Myocyte (in vitro differentiated cells): ENCODE measurements around the gene MDP1. TPM values are rescaled to one million over a fixed set of nuclear protein-coding genes. Genes with fewer than 3 reads are reported as not detected.
"Not testable (repeated sequence)": the region's sequence is repeated elsewhere in the genome, so short reads cannot be mapped to it uniquely, and the experiment has no call there.

Experiments used
- DNase-seq: peaks from one replicate; pipeline ENCODE4 v3.0.0-alpha.2; 2012; ENCODE audit warnings: low read depth
- total RNA-seq: library from RNA; depleted of rRNA; stranded (reverse); fragments of >200 nt; gene quantifications from 2 replicates; pipeline ENCODE4 v1.2.3, GENCODE V29; 2014

Gene MDP1
- total RNA-seq, 1 donor from 2014 or later, result 16.7 TPM

DNA sequence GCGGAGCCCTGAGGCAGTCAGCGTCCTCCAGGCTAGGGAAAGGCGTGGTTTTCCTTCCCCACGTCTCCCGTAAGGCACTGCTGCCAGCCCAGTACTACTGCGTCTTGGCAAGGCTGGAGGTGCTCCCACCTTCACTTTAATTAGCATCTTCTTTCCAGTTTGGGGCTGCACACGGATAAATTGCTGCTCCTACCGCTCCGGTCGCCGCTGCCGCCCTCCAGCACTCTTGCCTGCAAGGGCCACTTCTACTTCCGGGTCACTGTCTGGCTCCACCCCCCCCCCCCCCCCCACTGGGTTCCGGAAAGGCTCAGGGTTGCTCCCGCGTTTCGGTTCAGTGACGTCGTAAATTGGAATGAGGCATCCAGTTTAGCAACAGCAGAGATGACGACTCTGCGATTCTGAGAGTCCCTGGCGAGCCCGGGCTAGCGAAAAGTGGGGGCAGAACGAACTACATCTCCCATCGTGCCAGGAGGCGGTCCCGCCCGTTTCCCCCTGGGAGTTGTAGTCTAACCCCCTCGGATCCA is 16.3 kb upstream of the MDP1 start, which contains the start of gene NEDD8:
NEDD8 (minus strand) TSS at position 247 of the 524 bp plus-strand sequence; CDS start at position 147, 100 bp downstream.
- DNase-seq, result peak; percentile 93

GRCh38 chr14:24231263-24232120 is 15.6 kb upstream of the MDP1 start:
- no peak for DNase-seq

DNA sequence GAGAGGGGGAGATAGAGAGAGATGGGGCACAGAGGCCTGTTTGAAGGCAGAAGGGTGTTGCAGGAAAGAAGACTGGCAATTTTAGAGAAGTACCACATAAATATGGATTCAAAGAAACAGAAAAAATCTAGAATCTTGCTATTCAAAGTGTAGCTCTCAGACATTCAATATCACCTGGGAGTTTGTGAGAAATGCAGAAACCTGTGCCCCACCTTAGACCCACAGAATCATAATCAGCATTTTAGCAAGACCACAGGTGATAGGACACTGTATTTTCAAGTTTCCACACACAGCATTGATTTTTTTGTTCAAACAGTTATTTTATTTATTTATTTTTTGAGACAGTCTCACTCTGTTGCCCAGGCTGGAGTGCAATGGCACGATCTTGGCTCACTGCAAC is 13.0 kb upstream of the MDP1 start:
- DNase-seq, result no peak

DNA sequence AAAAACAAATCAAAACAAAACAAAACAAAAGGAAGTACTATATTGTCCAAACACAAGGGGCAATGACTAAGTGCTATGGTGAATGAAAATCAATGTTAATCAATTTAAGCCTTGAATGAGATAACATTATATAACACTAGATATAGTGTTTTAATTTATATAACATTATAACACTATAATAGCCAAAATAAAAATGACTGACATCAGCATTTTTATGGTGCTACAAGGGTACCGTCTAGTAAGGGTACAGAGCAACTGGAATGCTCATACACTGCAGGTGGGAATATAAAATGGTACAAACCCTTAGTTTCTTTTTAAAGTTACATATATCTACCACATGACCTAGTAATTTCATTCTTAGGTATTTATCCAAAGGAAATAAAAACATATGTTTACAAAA is 10.6 kb upstream of the MDP1 start:
- DNase-seq, result no peak

GRCh38 chr14:24224618-24225071 is 8.8 kb upstream of the MDP1 start:
- DNase-seq, result peak; percentile 27

DNA sequence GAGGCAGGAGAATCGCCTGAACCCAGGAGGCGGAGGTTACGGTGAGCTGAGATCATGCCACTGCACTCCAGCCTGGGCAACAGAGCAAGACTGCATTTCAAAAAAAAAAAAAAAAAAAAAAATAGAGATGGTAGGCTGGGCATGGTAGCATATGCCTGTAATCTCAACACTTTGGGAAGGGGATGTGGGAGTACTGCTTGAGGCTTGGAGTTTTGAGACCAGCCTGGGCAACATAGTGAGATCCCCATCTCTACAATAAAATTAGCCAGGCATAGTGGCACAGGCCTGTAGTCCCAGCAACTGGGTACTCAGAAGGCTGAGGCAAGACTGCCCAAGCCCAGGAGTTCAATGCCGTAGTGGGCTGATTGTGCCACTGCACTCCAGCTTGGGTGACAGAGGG is 7.1 kb upstream of the MDP1 start:
- DNase-seq, result not testable (repeated sequence)

DNA sequence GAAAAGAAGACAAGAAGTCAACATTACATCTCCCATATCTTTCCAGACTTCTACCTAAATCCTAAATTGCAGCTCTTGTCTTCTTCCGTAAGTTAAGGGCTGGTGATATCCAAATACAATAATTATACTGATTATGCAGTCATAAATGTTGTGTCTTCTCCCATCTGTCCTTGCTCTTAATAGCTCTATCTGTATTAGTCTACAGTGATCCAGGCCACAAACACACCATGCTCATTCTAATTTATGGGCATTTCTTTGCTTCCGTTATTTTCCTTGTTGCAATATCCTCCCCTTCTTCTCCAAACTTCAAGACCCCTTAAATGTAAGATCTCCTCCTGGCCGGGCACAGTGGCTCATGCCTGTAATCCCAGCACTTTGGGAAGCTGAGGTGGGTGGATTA is 3.7 kb upstream of the MDP1 start:
- no peak for DNase-seq

GRCh38 chr14:24219080-24219479 is 3.2 kb upstream of the MDP1 start:
- no peak for DNase-seq

DNA sequence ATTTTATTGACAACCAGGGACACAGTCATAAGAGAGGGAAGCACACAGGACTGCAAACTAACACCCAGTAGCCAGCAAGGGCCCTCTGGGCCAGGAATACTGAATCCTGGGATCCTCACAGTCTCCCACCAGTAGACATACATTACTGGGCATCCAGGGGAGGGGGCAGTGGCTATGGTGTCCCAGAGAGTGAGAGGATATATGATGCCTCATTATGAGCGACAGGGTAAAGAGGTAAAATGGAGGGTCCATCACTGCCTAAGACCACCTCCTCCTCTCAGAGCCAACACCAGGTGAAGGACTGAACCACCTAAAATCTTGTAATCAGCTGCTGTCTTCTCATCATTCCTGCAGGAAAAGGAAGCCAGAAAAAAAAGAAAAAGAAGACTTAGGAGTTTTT is 1.0 kb upstream of the MDP1 start:
- not testable (repeated sequence) for DNase-seq

DNA sequence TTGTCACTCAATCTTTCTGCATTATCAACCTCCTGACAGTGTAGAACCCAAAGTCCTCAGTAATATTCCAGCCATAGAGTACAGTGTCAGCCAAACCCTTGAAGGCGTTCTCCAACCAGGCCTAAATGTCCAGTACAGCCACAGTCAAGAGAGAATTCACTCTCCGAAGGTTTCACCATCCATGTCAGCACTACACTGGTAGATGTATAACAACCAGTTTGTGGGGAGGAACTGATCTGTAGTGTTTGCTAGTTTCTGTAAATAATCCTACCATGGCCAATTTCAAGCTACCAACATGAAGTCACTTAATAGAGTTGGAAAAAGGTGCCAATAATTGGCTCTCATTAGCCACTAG is 456 bp upstream of the MDP1 start:
- DNase-seq, result no peak

DNA sequence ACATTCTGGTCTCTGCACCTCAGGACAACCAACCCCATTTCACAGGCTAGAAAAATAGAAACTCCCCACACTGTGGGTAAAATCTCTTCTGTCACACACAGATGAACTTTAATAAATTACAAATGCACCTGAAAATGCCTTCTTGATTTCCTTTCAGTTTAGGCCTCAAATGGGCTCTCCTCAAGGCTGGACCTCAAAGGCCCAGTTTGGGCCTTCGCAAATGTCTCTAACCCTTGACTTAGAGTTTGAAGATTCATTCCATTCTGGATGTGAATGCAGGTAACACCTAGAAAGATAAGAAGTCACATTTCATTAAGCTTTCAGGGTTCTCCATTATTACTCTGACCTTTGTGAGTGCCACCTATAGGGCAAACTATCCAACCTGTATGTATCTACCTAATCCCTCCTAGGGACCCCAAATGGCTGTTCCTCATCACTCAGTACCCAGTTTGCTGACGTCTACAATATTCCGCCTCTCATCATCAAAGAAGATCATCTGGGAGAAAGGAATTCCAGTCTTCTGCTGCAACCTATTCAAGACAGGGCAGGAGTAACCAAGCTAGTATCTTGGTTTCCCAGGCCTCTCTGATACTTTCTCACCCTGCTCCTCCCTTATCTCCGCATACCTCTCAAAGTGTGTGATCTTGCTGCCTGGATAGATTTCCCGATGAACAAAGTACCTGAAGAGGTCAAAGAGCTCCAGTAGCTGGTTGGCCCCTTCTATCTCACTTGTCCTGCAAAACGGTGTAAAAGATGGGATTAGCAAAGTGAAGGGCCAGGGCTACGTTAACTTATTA is 1.8 kb downstream of the MDP1 start:
- DNase-seq, result no peak

GRCh38 chr14:24212924-24213865 is 2.7 kb downstream of the MDP1 start, which contains the start of gene CHMP4A:
CHMP4A (minus strand) TSS chr14:24213488; CDS start chr14:24213439, 49 bp downstream.
- peak; percentile 99 for DNase-seq

DNA sequence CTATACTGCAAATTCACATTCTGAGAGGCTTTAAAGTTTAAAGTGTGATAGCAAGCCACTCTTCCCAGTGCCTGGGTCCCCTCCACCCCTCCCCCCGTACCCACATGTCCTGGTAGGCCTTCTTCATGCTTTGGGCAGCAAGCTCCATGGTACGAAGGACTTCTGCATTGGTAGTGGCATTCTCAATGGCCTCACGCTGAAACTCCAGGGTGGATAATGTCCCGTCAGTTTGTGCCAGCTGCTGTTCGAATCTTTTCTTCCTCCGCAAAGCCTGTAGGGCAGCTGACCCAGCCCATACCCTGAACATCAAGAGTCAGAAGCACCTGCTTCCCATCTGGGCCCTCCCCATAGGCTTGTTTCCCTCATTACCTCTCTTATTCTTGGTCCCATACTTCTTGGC is 4.6 kb downstream of the MDP1 start:
- DNase-seq, result no peak

DNA sequence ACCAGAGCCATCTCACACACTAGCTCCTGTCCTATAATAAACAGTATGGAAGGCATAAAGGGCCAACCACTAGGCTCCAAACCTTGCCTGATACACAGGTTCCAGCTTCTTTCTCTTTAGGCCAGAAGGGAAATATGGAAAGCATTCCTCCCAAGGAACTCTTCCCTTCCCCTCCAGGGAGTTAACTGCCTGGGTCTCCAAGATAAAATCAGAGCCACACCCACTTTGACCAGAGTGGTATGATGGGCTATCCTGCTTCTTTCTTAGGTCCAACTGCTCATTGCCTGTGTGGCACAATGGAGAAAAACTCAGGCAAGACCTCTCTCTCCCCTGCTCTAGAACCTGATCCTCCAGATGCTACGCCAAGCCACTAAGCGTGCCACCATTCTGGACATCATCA is 8.2 kb downstream of the MDP1 start:
- DNase-seq, result no peak

DNA sequence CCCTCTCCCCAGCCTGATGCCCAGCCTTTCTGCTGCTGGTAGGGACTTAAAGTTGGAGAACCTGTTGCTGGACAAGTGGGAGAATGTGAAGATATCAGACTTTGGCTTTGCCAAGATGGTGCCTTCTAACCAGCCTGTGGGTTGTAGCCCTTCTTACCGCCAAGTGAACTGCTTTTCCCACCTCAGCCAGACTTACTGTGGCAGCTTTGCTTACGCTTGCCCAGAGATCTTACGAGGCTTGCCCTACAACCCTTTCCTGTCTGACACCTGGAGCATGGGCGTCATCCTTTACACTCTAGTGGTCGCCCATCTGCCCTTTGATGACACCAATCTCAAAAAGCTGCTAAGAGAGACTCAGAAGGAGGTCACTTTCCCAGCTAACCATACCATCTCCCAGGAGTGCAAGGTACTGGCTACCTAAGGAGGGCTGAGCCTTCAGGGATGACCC is 8.7 kb downstream of the MDP1 start:
- no peak for DNase-seq

- DNase-seq, result no peak
These were observed 9.4 kb downstream of the MDP1 start for GRCh38 chr14:24206260-24207103.

DNA sequence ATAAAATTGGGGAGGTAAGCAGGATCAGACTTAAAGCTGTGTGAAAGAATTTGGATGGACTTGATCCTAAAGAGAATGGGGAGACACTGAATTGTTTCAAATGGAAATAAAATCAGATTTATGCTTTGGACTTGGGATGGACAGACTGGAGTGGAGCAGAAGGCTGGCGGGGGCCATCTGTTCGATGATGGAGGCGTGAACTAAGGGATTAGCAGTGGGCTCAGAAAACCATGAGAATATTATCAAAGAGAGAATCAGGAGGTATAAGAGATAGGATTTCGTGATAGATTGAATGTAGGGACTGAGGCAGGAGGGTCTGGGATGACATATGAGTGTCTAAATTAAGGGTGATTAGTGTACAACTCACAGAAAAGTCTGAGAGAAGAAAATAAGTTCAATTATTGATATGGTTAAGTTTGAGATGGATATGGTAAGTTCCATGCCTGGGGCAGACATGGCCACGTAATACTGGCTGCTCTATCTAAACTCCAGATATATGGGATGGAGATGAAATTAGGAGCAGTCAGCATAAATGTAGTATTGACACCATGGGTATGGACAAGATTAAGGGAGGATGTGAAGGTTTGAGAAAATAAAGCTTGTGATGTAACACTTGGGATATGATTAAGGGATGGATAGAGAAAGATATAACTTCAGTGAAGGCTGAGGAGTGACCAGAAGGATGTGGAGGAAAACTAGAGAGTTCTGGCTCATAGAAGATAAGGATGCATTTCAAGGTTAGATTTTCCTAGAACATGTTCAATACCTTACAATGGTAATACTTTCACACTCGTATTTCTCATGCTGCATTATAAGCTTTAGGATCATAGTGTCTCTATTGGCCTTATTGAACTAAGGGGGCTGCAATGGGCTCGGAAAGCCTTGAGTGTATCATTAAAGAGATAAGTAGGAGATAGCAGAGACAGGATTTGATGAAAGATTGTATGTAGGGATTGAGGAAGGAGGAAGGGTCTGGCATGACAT is 11.4 kb downstream of the MDP1 start:
- DNase-seq, result no peak

DNA sequence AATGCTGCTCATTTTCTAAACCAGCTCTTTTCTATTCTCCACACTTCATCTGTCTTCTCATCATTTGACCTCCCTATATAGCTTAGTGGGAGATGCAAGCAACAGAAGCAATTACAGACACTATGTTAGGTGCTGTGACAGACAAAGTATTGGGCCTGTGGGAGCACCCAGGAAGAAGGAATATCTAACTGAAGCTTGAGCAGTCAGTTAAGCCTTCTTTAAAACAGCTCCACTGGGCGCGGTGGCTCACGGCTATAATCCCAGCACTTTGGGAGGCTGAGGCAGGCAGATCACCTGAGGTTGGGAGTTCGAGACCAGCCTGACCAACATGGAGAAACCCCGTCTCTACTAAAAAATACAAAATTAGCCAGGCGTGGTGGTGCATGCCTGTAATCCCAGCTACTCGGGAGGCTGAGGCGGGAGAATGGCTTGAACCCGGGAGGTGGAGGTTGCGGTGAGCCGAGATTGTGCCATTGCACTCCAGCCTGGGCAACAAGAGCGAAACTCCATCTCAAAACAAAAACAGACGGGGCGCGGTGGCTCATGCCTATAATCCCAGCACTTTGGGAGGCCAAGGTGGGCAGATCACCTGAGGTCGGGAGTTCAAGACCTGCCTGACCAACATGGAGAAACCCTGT is 12.5 kb downstream of the MDP1 start:
- not testable (repeated sequence) for DNase-seq
